H7 (cell line): ENCODE data around the gene FN3K. TPM values are rescaled to one million over a fixed set of nuclear protein-coding genes. Genes with fewer than 3 reads are reported as not detected.

ENCODE experiments used
- DNase-seq: peaks from one replicate; pipeline ENCODE4 v3.0.0; 2012
- H3K27me3 ChIP-seq: 2 replicates; pipeline ENCODE4 v1.6.0; 2011; ENCODE audit warnings: mild to moderate bottlenecking, low read length; ENCODE audit not compliant: control insufficient read depth, insufficient read depth
- H3K36me3 ChIP-seq: replicated peaks from 2 replicates; pipeline ENCODE4 v1.5.1; 2011; ENCODE audit warnings: low read length; ENCODE audit not compliant: control insufficient read depth, insufficient read depth
- H3K4me3 ChIP-seq: 2 replicates; pipeline ENCODE4 v1.5.1; 2011; ENCODE audit warnings: low read depth, mild to moderate bottlenecking, control low read depth, low read length, moderate library complexity; ENCODE audit not compliant: insufficient read depth
- total RNA-seq: library from RNA; depleted of rRNA; stranded (reverse); fragments of >200 nt; shearing (Covaris generic); gene quantifications from 2 replicates; pipeline ENCODE4 v1.2.3, GENCODE V29; 2014

The FN3K gene
- total RNA-seq, 1 experiment from 2014 or later, result 3.3 TPM

GRCh38 chr17:82786427-82786826, 51.0 kb downstream of the FN3K start:
- Histone ChIP-seq H3K27me3 (no peaks in the 10 kb centered on the region), H3K36me3 (peaks cover 14% of the 10 kb centered on the region), H3K4me3 (no peak overlapping the region)
- no peak for DNase-seq

- DNase-seq, result no peak
- peaks cover 10% of the 10 kb centered on the region for H3K36me3 ChIP-seq
Observed at GRCh38 chr17:82787081-82787848, 51.9 kb downstream of the FN3K start.

GRCh38 chr17:82788206-82789001, 53.0 kb downstream of the FN3K start:
- no peak for DNase-seq
- peaks cover 6% of the 10 kb centered on the region for H3K36me3 ChIP-seq
- H3K4me3 ChIP-seq, result no peak overlapping the region
- no peaks in the 10 kb centered on the region for H3K27me3 ChIP-seq

More at GRCh38 chr17:82787081-82787848, 51.9 kb downstream of the FN3K start:
- no peaks in the 10 kb centered on the region for H3K27me3 ChIP-seq
- H3K4me3 ChIP-seq, result no peak overlapping the region

- no peaks in the 10 kb centered on the region for H3K27me3 ChIP-seq
- no peak overlapping the region for H3K4me3 ChIP-seq
- H3K36me3 ChIP-seq, result peaks cover 4% of the 10 kb centered on the region
- DNase-seq, result no peak
Observed at GRCh38 chr17:82789051-82789592, 53.7 kb downstream of the FN3K start.

GRCh38 chr17:82789806-82790205, 54.4 kb downstream of the FN3K start:
- H3K36me3 ChIP-seq, result peaks cover 1% of the 10 kb centered on the region
- H3K4me3 ChIP-seq, result no peak overlapping the region
- no peak for DNase-seq
- no peaks in the 10 kb centered on the region for H3K27me3 ChIP-seq

GRCh38 chr17:82790391-82790790, 55.0 kb downstream of the FN3K start:
- Histone ChIP-seq H3K27me3 (no peaks in the 10 kb centered on the region), H3K4me3 (no peak overlapping the region), H3K36me3 (peaks cover 1% of the 10 kb centered on the region)
- no peak for DNase-seq

- no peaks in the 10 kb centered on the region for H3K27me3 ChIP-seq
- DNase-seq, result no peak
- no peak overlapping the region for H3K4me3 ChIP-seq
- H3K36me3 ChIP-seq, result peaks cover 1% of the 10 kb centered on the region
Observed at GRCh38 chr17:82791532-82791931, 56.1 kb downstream of the FN3K start.

GRCh38 chr17:82793974-82794630, 58.7 kb downstream of the FN3K start:
- no peak overlapping the region for H3K4me3 ChIP-seq
- no peaks in the 10 kb centered on the region for H3K27me3 ChIP-seq
- peaks cover 3% of the 10 kb centered on the region for H3K36me3 ChIP-seq
- DNase-seq, result no peak

GRCh38 chr17:82794781-82795482, 59.5 kb downstream of the FN3K start:
- Histone ChIP-seq H3K27me3 (no peaks in the 10 kb centered on the region), H3K36me3 (peaks cover 3% of the 10 kb centered on the region), H3K4me3 (no peak overlapping the region)
- DNase-seq, result no peak

GRCh38 chr17:82795615-82796014, 60.2 kb downstream of the FN3K start:
- DNase-seq, result no peak
- Histone ChIP-seq H3K27me3 (no peaks in the 10 kb centered on the region), H3K4me3 (no peak overlapping the region), H3K36me3 (peaks cover 5% of the 10 kb centered on the region)

- no peak for DNase-seq
- Histone ChIP-seq H3K27me3 (no peaks in the 10 kb centered on the region), H3K36me3 (peaks cover 6% of the 10 kb centered on the region), H3K4me3 (no peak overlapping the region)
Observed at GRCh38 chr17:82797061-82797460, 61.6 kb downstream of the FN3K start.

GRCh38 chr17:82798752-82799151, 63.3 kb downstream of the FN3K start:
- Histone ChIP-seq H3K27me3 (no peaks in the 10 kb centered on the region), H3K4me3 (no peak overlapping the region), H3K36me3 (peaks cover 6% of the 10 kb centered on the region)
- no peak for DNase-seq

GRCh38 chr17:82799591-82799990, 64.2 kb downstream of the FN3K start:
- H3K27me3 ChIP-seq, result no peaks in the 10 kb centered on the region
- no peak for DNase-seq
- peaks cover 5% of the 10 kb centered on the region for H3K36me3 ChIP-seq
- H3K4me3 ChIP-seq, result no peak overlapping the region
